Measurements from ENCODE around the gene NCKAP5L. TPM values are rescaled to one million over a fixed set of nuclear protein-coding genes. Genes with fewer than 3 reads are reported as not detected.
"Not testable (repeated sequence)": the region's sequence is repeated elsewhere in the genome, so short reads cannot be mapped to it uniquely, and the experiment has no call there.

NCKAP5L gene
- total RNA-seq, 1 donor from 2014 or later, result 33.4 TPM

DNA sequence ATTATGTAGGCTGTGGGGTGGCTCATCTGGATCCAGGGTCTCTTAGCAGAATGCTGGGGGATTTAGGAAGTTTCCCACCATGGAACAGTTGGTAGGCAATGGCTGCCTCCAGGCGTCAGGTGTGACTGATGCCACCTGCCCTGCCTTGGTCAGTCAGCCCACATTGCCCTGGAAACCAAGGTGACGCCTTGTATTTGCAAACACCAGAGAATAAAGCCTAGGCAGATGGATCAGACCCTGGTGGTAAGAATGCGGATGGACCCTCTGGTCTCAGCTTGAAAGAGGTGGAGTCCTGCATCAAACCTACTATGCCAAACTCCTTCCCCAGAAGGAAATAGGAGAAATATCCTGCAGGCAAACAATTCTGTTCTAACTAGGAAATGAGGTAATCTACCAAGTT lies 38.2 kb downstream of the NCKAP5L start:
- intact Hi-C loops (cut with DNase I), result no loop called here
- Histone ChIP-seq H3K36me3 (peaks cover 24 to 35% of the 10 kb centered on the region in 2 donors), H3K27me3 (no peaks in the 10 kb centered on the region), H3K9me3 (peaks cover 0 to 4% of the 10 kb centered on the region in 2 donors), H3K4me1 (no peaks in the 10 kb centered on the region), H3K4me3 (no peak overlapping the region), H3K27ac (no peak overlapping the region)
- no peak for DNase-seq (ENCODE audit: low spot score in 2 of 2)
- TF ChIP-seq, protein P1, sequence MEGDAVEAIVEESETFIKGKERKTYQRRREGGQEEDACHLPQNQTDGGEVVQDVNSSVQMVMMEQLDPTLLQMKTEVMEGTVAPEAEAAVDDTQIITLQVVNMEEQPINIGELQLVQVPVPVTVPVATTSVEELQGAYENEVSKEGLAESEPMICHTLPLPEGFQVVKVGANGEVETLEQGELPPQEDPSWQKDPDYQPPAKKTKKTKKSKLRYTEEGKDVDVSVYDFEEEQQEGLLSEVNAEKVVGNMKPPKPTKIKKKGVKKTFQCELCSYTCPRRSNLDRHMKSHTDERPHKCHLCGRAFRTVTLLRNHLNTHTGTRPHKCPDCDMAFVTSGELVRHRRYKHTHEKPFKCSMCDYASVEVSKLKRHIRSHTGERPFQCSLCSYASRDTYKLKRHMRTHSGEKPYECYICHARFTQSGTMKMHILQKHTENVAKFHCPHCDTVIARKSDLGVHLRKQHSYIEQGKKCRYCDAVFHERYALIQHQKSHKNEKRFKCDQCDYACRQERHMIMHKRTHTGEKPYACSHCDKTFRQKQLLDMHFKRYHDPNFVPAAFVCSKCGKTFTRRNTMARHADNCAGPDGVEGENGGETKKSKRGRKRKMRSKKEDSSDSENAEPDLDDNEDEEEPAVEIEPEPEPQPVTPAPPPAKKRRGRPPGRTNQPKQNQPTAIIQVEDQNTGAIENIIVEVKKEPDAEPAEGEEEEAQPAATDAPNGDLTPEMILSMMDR (IDR thresholded peaks at IDR 0.05), result no peak

DNA sequence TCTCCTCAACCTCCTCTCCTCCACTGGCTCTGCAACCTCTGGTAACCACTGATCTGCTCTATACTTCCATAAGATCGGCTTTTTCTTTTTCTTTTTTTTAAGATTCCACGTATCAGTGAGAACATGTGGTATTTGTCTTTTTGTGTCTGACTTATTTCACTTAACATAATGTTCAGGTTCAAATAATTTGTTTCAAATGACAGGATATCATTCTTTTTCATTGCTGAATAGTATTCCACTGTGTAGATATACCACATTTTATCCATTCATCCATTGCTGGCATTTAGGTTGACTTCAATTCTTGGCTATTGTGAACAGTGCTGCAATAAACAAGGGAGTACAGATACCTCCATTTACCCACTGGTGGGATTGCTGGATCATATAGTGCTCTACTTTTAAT lies 40.5 kb downstream of the NCKAP5L start:
- Histone ChIP-seq H3K36me3 (peaks cover 24 to 27% of the 10 kb centered on the region in 2 donors), H3K27me3 (no peaks in the 10 kb centered on the region), H3K4me1 (peaks cover 0 to 13% of the 10 kb centered on the region in 2 donors), H3K27ac (no peak overlapping the region), H3K9me3 (peaks cover 0 to 4% of the 10 kb centered on the region in 2 donors), H3K4me3 (no peak overlapping the region)
- TF ChIP-seq, protein P1 (IDR thresholded peaks at IDR 0.05), result no peak
- intact Hi-C loops (cut with DNase I), result no loop called here
- no peak for DNase-seq (ENCODE audit: low spot score in 2 of 2)

DNA sequence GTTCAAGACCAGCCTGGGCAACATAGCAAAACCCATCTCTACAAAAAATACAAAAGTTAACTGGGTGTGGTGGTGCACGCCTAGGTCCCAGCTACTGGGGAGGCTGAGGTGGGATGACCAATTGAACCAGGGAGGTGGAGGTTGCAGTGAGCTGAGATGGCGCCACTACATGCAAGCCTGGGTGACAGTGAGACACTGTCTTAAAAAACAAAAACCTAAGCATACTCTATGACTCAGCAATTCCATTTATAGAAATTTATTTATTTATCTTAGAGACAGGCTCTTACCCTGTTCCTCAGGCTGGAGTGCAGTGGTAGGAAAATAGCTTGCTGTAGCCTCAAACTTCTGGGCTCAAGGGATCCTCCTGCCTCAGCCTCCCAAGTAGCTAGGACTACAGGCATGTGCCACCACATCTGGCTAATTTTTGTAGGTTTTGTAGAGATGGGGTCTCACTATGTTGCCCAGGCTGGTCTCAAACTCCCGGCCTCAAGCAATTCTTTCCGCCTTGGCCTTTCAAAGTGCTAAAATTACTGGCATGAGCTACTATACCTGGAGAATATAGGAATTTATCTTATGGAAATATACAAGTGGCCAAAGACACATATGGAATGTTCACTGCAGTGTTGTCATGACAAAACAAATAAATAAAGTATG lies 43.3 kb downstream of the NCKAP5L start:
- TF ChIP-seq, protein P1 (IDR thresholded peaks at IDR 0.05), result no peak

DNA sequence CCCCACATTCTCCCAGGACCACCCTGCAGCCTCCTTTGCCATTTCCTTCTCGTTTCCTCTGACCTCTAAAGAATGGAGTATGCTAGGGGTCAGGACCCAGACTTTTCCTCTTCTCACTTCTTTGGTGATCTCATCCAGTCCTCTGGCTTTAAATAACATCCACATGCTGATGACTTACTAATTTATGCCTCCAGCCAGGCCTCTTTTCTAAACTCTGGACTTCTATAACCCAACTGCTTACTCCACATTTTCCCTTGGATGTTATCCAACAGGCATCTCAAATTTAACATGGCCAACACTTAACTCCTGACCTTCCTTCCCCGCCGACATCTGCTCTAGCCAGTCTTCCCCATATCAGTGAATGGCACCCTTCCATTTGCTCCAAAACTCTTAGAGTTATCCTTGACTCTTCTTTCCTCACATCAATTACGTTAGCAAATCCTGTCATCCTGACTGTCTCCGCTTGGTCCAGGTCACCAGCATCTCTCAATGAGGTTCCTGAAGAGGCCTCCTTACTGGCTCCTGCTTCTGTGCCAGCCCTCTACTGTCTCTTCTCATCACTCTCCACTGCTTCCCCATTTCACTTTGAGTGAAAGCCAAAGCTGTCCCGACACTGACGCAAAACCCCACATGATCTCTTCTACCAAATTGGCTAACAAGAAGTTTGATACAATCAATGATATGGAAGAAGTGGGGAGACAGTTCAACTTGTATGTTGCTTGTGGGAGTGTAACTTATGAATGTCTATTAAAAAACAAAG lies 44.1 kb downstream of the NCKAP5L start:
- Histone ChIP-seq H3K4me1 (peaks cover 0 to 13% of the 10 kb centered on the region in 2 donors), H3K36me3 (no peaks in the 10 kb centered on the region), H3K4me3 (no peak overlapping the region), H3K9me3 (peaks cover 0 to 4% of the 10 kb centered on the region in 2 donors), H3K27me3 (no peaks in the 10 kb centered on the region), H3K27ac (peak overlapping the region; percentile 1 to 63)
- no peak for DNase-seq (ENCODE audit: low spot score in 2 of 2)
- TF ChIP-seq, protein P1 (IDR thresholded peaks at IDR 0.05), result no peak
- intact Hi-C loops (cut with DNase I), result no loop called here

More for the DNA sequence above, 43.3 kb downstream of the NCKAP5L start:
- Histone ChIP-seq H3K9me3 (peaks cover 0 to 4% of the 10 kb centered on the region in 2 donors), H3K27me3 (no peaks in the 10 kb centered on the region), H3K36me3 (peaks cover under 1 to 3% of the 10 kb centered on the region in 2 donors), H3K4me1 (peaks cover 0 to 13% of the 10 kb centered on the region in 2 donors), H3K27ac (peak overlapping the region in 1 of 2 donors; percentile 63), H3K4me3 (no peak overlapping the region)
- intact Hi-C loops (cut with DNase I), result no loop called here
- no peak for DNase-seq (ENCODE audit: low spot score in 2 of 2)

DNA sequence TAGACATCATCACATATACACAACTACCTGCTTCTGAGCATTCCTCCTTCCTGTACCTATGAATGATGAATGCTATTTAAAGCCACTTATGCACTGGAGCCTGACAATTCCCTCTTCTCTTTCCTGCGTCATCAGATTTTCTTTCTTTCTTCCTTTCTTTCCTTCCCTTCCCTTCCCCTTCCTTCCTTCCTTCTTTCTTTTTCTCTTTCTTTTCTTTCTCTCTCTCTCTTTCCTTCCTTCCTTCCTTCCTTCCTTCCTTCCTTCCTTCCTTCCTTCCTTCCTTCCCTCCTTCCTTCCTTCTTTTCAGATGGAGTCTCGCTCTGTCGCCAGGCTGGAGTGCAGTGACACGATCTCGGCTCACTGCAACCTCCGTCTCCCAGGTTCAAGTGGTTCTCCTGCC lies 47.3 kb downstream of the NCKAP5L start:
- DNase-seq (ENCODE audit: low spot score in 2 of 2); H3K36me3 ChIP-seq; H3K27ac ChIP-seq; H3K27me3 ChIP-seq; H3K4me3 ChIP-seq; intact Hi-C loops (cut with DNase I); H3K9me3 ChIP-seq: not testable (repeated sequence)
- H3K4me1 ChIP-seq, result peaks cover 0 to 13% of the 10 kb centered on the region in 2 donors

DNA sequence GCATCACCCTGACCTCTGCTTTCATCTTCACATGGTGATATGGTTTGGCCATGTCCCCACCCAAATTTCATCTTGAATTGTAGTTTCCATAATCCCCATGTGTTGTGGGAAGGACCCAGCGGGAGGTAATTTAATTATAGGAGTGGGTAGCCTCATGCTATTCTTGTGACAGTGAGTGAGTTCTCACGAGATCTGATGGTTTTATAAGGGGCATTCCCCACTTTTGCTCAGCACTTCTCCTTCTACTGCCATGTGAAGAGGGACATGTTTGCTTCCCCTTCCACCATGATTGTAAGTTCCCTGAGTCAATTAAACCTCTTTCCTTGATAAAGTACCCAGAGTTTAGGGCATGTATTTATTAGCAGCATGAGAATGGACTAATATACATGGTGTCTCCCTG lies 48.6 kb downstream of the NCKAP5L start:
- Histone ChIP-seq H3K9me3 (no peaks in the 10 kb centered on the region), H3K27ac (no peak overlapping the region), H3K27me3 (no peaks in the 10 kb centered on the region), H3K36me3 (no peaks in the 10 kb centered on the region), H3K4me1 (peaks cover 0 to 11% of the 10 kb centered on the region in 2 donors), H3K4me3 (no peak overlapping the region)
- TF ChIP-seq, protein P1 (IDR thresholded peaks at IDR 0.05), result no peak
- no peak for DNase-seq (ENCODE audit: low spot score in 2 of 2)
- intact Hi-C loops (cut with DNase I), result loop anchor here (5.0 kb wide), 2 partner anchors 278 to 293 kb away; partner anchors contain the start of gene ASIC1
